Measurements from ENCODE around the gene TMEM80. TPM values are rescaled to one million over a fixed set of nuclear protein-coding genes. Genes with fewer than 3 reads are reported as not detected.

TMEM80 gene
- total RNA-seq, 4 donors from 2014 or later, result 35.6 to 65.8 (median 48.6) TPM

- no peaks in the 10 kb centered on the region for H3K9me3 ChIP-seq
- no peak overlapping the region for H3K4me3 ChIP-seq
- TF ChIP-seq POLR2AphosphoS5 (IDR thresholded peaks at IDR 0.05) (no peak), EP300 (IDR thresholded peaks at IDR 0.05) (no peak), POLR2A (IDR thresholded peaks at IDR 0.05) (no peak)
- TF ChIP-seq, protein P1, sequence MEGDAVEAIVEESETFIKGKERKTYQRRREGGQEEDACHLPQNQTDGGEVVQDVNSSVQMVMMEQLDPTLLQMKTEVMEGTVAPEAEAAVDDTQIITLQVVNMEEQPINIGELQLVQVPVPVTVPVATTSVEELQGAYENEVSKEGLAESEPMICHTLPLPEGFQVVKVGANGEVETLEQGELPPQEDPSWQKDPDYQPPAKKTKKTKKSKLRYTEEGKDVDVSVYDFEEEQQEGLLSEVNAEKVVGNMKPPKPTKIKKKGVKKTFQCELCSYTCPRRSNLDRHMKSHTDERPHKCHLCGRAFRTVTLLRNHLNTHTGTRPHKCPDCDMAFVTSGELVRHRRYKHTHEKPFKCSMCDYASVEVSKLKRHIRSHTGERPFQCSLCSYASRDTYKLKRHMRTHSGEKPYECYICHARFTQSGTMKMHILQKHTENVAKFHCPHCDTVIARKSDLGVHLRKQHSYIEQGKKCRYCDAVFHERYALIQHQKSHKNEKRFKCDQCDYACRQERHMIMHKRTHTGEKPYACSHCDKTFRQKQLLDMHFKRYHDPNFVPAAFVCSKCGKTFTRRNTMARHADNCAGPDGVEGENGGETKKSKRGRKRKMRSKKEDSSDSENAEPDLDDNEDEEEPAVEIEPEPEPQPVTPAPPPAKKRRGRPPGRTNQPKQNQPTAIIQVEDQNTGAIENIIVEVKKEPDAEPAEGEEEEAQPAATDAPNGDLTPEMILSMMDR (IDR thresholded peaks at IDR 0.05), result no peak
- peaks cover 0 to 35% of the 10 kb centered on the region in 2 donors for H3K36me3 ChIP-seq
- peak overlapping the region in 3 of 4 donors; percentile 48 to 76 (median 50) for H3K27ac ChIP-seq
- peak; percentile 76 for ATAC-seq
- WGBS, 2 donors (ENCODE audit: low coverage in 1 of 2), result 44 to 75% methylated on average over 1 to 7 of the region's 11 CpGs
- peaks cover 0 to 19% (median 5%) of the 10 kb centered on the region in 3 donors for H3K4me1 ChIP-seq
- no peaks in the 10 kb centered on the region for H3K27me3 ChIP-seq
These were observed 29.8 kb upstream of the TMEM80 start for GRCh38 chr11:665704-666281.

DNA sequence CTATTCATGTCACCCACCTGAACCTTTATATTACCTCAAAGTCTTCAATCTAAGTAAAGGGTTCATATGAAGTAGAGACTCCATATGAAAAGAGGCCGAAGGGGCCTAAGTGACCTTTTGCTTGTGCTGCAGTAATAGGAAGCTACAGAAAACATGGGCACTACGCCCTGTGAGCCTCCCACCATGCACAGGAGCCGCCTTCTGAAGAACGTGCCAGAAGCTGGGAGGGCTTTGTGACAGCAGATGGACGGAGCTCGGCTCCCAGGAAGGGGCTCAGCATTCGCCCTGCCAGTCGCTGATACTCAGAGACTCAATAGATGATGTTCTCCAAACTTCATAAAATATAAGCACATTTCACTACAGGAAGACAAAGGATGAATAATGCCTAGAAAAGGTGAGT is 21.8 kb upstream of the TMEM80 start:
- Histone ChIP-seq H3K4me3 (no peak overlapping the region), H3K9me3 (no peaks in the 10 kb centered on the region), H3K27me3 (no peaks in the 10 kb centered on the region), H3K36me3 (peaks cover 0 to 76% of the 10 kb centered on the region in 2 donors), H3K4me1 (no peaks in the 10 kb centered on the region), H3K27ac (no peak overlapping the region)
- no peak for ATAC-seq
- TF ChIP-seq, protein P1 (IDR thresholded peaks at IDR 0.05), result no peak
- no peak for TF ChIP-seq POLR2A (IDR thresholded peaks at IDR 0.05)
- TF ChIP-seq POLR2AphosphoS5 (IDR thresholded peaks at IDR 0.05), result no peak
- no peak for TF ChIP-seq EP300 (IDR thresholded peaks at IDR 0.05)
- 95% methylated on average over 8 of the region's 8 CpGs; no CpG with 5 or more reads in 1 of the 2 donors for WGBS, 2 donors (ENCODE audit: low coverage in 1 of 2)

DNA sequence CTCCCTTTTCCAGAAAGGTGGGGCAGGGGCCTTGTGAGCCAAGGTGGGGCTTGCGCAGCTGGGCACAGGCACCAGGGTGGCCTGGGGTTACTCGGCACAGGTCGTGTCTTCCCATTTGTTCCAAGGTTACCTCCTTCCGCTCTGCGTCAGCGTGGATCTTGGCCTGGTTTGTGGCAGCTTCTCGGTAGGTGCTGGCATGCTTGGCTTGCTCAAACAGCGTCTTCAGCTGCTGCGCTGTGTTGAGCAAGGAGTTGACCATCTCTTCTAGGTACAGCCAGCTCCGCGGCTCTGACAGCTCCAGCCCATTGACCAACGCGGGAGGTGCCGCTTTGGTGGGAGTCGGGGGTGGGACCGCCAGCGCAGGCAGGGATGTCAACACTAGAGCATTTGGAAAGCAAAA is 21.2 kb upstream of the TMEM80 start:
- no peak for TF ChIP-seq POLR2AphosphoS5 (IDR thresholded peaks at IDR 0.05)
- TF ChIP-seq POLR2A (IDR thresholded peaks at IDR 0.05), result no peak
- TF ChIP-seq, protein P1 (IDR thresholded peaks at IDR 0.05), result no peak
- TF ChIP-seq EP300 (IDR thresholded peaks at IDR 0.05), result no peak
- Histone ChIP-seq H3K27me3 (no peaks in the 10 kb centered on the region), H3K4me1 (no peaks in the 10 kb centered on the region), H3K4me3 (no peak overlapping the region), H3K27ac (no peak overlapping the region), H3K9me3 (no peaks in the 10 kb centered on the region), H3K36me3 (peaks cover 0 to 81% of the 10 kb centered on the region in 2 donors)
- no peak for ATAC-seq
- 56 to 83% methylated on average over 3 to 5 of the region's 17 CpGs for WGBS, 2 donors (ENCODE audit: low coverage in 1 of 2)

- WGBS, 2 donors (ENCODE audit: low coverage in 1 of 2), result 100% methylated on average over 2 of the region's 3 CpGs; no CpG with 5 or more reads in 1 of the 2 donors
- Histone ChIP-seq H3K27me3 (no peaks in the 10 kb centered on the region), H3K36me3 (peaks cover 0 to 92% of the 10 kb centered on the region in 2 donors), H3K4me3 (no peak overlapping the region), H3K4me1 (no peaks in the 10 kb centered on the region), H3K27ac (no peak overlapping the region), H3K9me3 (no peaks in the 10 kb centered on the region)
- no peak for ATAC-seq
- TF ChIP-seq POLR2A (IDR thresholded peaks at IDR 0.05), result no peak
- no peak for TF ChIP-seq POLR2AphosphoS5 (IDR thresholded peaks at IDR 0.05)
- TF ChIP-seq, protein P1 (IDR thresholded peaks at IDR 0.05), result no peak
- no peak for TF ChIP-seq EP300 (IDR thresholded peaks at IDR 0.05)
These were observed 17.3 kb upstream of the TMEM80 start for GRCh38 chr11:678297-678696.
